Ishikawa (cell line): ENCODE results near the gene MIA.

Experiments used
- CREB1 ChIP-seq: IDR thresholded peaks from 2 replicates; pipeline ENCODE4 v1.6.1; 2012; ENCODE audit warnings: low read depth
- EGR1 ChIP-seq: IDR thresholded peaks from 2 replicates; pipeline ENCODE4 v1.6.1; 2012
- EP300 ChIP-seq: IDR thresholded peaks from 2 replicates; pipeline ENCODE4 v1.6.1; 2012; ENCODE audit warnings: borderline replicate concordance
- RAD21 ChIP-seq: IDR thresholded peaks from 2 replicates; pipeline ENCODE4 v1.6.1; 2012; ENCODE audit warnings: low read depth
- TAF1 ChIP-seq: IDR thresholded peaks from 2 replicates; pipeline ENCODE4 v1.6.1; 2012; ENCODE audit warnings: low read depth, mild to moderate bottlenecking
- USF1 ChIP-seq: IDR thresholded peaks from 2 replicates; pipeline ENCODE4 v1.6.1; 2012
- TF ChIP-seq, protein P1 (sequence below): IDR thresholded peaks from 2 replicates; pipeline ENCODE4 v1.6.1; 2012

GRCh38 chr19:40755791-40756190 lies 19.5 kb upstream of the MIA start:
- TF ChIP-seq EP300 (no peak), CREB1 (no peak), RAD21 (no peak), TAF1 (no peak), EGR1 (no peak), USF1 (no peak)
- TF ChIP-seq, protein P1, sequence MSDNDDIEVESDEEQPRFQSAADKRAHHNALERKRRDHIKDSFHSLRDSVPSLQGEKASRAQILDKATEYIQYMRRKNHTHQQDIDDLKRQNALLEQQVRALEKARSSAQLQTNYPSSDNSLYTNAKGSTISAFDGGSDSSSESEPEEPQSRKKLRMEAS = no peak
